ENCODE data around the gene SMR3B.

GRCh38 chr4:70397580-70397979, 14.6 kb downstream of the SMR3B start, which contains the start of gene OPRPN:
- no peak for TF ChIP-seq CTCF (IDR thresholded peaks at IDR 0.05)
- no peak for TF ChIP-seq POLR2A (IDR thresholded peaks at IDR 0.05)
- no peak for TF ChIP-seq POLR2AphosphoS5 (IDR thresholded peaks at IDR 0.05)
